Measurements from ENCODE around the gene NYAP1.
"Not testable (repeated sequence)": the region's sequence is repeated elsewhere in the genome, so short reads cannot be mapped to it uniquely, and the experiment has no call there.

NYAP1 gene

GRCh38 chr7:100541309-100541708 is 57.6 kb downstream of the NYAP1 start:
- not testable (repeated sequence) for DNase-seq (ENCODE audit: low read depth in 1 of 2, low spot score in 1 of 2)

- DNase-seq (ENCODE audit: low read depth in 1 of 2, low spot score in 1 of 2) = no peak
Observed at GRCh38 chr7:100543586-100543985, 59.9 kb downstream of the NYAP1 start.

- DNase-seq (ENCODE audit: low read depth in 1 of 2, low spot score in 1 of 2) = no peak
Observed at GRCh38 chr7:100544386-100544785, 60.7 kb downstream of the NYAP1 start.
